HCT116 (cell line): Measurements from ENCODE around the gene PBX1.

Source experiments
- REST ChIP-seq: IDR thresholded peaks from 2 replicates; pipeline ENCODE4 v1.6.1; 2012; ENCODE audit warnings: low read depth
- SRF ChIP-seq: IDR thresholded peaks from 2 replicates; pipeline ENCODE4 v1.6.1; 2012; ENCODE audit warnings: low read depth

DNA sequence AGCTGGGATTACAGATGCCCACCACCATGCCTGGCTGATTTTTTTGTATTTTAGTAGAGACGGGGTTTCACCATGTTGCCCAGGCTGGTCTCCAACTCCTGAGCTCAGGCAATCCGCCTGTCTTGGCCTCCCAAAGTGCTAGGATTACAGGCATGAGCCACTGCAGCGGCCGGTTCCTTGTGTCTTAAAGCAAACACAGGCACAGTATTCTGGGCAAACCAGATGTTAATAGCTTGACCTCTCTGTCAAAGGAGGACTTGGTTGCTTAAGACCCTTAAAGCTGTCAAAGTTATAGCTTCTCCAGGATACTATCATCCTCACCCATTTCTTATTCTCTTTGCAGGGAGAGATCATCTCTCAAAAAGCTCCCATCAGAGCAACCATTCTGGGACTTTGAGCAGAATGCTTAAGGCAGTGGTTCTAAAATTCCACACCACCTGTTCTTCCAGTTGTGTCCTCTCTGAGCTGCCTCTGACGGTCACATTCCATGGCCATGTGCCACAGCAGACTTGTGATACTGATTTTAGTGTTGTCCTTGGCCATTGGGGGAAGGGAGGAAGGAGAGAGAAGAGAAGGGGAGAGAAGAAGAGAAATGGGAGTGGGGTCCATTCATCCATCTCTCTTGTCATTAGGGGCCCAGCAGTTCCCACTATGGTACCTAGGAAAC is 81.8 kb downstream of the PBX1 start:
- TF ChIP-seq SRF (no peak), REST (no peak)
